GM12872 (cell line): ENCODE results near the gene ZNF652.

Source experiments
- TF ChIP-seq, protein P1 (sequence below): IDR thresholded peaks from 3 replicates; pipeline ENCODE4 v1.5.1; 2011; ENCODE audit warnings: low read depth, mild to moderate bottlenecking, low read length, moderate library complexity; ENCODE audit not compliant: insufficient read depth

Gene ZNF652

DNA sequence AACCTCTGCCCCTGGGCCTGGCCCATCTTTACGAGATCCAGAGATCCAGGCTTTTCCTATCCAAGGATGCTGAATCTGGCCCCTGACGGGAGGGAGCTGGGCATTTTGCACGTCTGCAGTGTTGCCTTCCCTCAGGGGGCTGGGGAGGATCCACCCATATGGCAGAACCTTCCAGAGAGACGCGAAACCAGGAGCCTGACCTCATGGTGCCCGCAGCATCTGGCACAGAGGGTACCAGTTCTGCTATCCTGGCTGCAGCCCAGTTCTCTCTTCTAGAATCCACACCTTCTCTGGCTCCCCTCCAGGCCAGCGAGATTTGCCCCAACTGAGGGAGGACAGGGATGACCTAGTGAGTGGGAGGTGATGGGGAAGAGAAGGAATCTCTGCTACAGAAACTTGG lies 20.5 kb upstream of the ZNF652 start:
- TF ChIP-seq, protein P1, sequence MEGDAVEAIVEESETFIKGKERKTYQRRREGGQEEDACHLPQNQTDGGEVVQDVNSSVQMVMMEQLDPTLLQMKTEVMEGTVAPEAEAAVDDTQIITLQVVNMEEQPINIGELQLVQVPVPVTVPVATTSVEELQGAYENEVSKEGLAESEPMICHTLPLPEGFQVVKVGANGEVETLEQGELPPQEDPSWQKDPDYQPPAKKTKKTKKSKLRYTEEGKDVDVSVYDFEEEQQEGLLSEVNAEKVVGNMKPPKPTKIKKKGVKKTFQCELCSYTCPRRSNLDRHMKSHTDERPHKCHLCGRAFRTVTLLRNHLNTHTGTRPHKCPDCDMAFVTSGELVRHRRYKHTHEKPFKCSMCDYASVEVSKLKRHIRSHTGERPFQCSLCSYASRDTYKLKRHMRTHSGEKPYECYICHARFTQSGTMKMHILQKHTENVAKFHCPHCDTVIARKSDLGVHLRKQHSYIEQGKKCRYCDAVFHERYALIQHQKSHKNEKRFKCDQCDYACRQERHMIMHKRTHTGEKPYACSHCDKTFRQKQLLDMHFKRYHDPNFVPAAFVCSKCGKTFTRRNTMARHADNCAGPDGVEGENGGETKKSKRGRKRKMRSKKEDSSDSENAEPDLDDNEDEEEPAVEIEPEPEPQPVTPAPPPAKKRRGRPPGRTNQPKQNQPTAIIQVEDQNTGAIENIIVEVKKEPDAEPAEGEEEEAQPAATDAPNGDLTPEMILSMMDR: no peak

DNA sequence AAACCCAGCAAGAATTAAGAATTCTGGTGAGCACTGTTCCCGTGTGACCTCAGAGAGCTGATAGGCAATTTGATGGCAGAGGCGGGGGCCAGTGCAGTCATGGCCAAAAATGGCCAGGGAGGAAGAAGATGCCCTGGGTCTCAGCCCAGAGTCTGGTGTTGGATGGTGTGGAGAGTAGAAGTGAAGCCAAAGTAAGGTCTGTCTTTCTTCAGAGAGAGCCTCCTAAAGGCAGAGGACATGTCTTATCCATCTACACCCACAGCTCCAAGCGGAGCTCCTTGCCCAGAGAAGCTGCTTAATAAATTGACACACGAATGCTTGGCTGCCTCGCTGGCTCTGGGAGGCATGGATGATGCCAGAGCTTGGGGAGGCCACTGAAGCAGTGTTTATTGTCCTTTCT lies 19.7 kb upstream of the ZNF652 start:
- TF ChIP-seq, protein P1: no peak

DNA sequence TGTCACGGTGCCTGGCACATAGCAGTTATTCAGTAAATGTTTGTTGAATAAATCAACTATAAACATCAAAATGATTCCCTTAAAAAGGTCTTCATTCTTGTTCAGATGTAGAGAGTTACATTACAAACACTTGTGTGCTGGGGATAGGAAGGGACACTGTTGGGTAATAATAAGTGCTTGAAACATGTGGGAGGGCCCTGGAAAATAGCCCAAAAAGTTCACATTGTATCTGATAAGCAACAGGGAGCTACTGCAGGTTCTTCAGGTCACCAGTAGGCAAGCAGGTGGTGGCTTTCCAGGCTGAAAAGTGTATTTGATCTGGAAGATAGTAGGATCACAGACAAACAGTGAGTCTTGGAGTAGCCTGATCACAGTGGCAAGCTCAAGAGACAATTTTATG lies 19.0 kb upstream of the ZNF652 start:
- TF ChIP-seq, protein P1: no peak

DNA sequence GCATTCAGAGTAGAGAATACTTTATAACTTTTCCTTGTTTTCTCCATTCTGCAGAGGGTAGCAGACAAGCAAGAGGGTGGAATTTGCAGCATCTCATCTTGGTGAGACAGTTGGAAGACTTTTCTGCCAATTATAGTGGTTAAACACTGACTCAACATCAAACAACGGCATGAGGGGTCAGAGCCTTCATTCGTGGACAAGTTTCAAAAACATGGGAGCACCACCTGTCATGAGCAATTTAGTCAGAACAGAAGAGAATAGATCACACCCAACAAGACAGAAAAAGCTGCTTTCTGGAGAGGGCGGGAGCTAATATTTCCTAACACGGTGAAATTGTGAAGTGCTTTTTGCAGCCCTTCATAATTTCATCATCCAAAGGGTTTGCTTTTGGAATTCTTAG lies 17.9 kb upstream of the ZNF652 start:
- TF ChIP-seq, protein P1: no peak

DNA sequence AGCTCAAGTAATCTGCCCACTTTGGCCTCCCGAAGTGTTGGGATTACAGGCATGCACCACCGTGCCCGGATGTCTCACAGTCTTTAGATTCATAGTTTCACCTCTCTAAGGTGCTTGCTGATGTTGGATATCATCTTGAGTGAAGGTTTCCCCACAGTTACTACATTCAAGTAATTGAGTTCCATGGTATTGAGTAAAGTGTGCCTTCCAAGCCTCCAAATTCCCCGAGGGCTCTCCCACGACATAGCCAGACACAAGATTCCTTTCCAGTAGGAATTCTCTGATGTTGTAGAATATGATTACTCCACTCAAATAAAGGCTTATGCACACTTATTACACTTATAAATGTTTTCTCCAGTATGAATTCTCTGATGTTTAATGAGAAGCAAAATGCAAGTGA lies 16.3 kb upstream of the ZNF652 start:
- TF ChIP-seq, protein P1: no peak

DNA sequence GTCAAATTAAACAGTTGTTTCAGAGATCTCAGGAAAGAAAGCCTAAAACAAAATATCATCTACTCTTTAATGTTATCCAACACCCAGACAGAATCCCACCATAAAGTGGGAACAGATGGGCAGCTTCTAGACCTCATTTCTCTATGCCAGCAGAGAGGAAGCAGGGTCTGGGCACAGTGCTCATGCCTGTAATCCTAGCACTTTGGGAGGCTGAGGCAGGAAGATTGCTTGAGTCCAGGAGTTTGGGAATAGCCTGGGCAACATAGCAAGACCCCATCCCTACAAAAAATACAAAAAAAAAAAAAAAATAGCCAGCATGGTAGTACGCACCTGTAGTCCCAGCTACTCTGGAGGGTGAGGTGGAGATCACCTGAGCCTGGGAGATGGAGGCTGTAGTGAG lies 13.5 kb upstream of the ZNF652 start:
- TF ChIP-seq, protein P1: no peak

DNA sequence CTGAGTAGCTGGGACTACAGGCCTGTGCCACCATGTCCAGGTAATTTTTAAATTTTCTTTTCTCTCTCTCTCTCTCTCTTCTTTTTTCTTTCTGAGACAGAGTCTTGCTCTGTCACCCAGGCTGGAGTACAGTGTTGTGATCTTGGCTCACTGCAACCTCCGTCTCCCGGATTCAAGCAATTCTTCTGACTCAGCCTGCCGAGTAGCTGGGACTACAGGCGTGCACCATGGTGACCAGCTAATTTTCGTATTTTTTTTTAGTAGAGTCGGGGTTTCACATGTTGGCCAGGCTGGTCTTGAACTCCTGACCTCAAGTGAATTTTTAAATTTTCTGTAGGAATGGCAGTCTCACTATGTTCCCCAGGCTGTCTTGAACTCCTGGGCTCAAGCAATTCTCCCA lies 11.1 kb upstream of the ZNF652 start:
- TF ChIP-seq, protein P1: no peak

DNA sequence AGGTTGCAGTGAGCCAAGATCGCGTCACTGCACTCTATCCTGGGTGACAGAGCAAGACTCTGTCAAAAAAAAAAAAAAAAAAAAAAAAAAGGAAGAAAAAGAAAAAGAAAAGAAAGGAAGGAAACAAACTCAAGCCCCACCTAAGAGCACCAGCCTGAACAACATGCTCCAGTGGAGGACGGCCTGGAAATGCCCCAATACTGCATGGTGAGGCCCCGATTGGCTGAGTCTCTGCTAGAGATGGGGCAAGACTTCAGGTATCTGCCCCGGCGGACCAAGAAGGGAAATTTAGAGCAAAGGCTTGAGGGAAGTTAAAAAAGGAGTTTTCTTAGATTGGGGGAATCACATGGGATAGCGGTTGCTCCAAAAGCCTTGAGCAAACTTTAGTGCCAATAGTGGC lies 10.4 kb upstream of the ZNF652 start:
- TF ChIP-seq, protein P1: no peak
